HCT116 (cell line): ENCODE measurements around the gene CNR2.

Experiments used
- CEBPB ChIP-seq: IDR thresholded peaks from 2 replicates; pipeline ENCODE4 v1.6.1; 2012; ENCODE audit warnings: low read depth
- CTCF ChIP-seq, 3 experiments: fragments of 200-600 bp in 1 of 3; sonication (generic) in 1 of 3; IDR thresholded peaks in 2 of 3; conservative IDR thresholded peaks in 1 of 3; 2 replicates each; pipeline ENCODE4 v1.5.1; 2012 to 2017; ENCODE audit warnings: low read depth in 2 of 3, low read length in 2 of 3, antibody characterized with exemption in 1 of 3, borderline replicate concordance in 1 of 3, control low read depth in 1 of 3, mild to moderate bottlenecking in 1 of 3, mixed read lengths in 1 of 3, mixed run types in 1 of 3, moderate library complexity in 1 of 3; ENCODE audit not compliant: insufficient read depth in 1 of 3
- EZH2 ChIP-seq: fragments of 200-600 bp; sonication (generic); IDR thresholded peaks from 2 replicates; pipeline ENCODE4 v1.6.1; 2017; ENCODE audit warnings: antibody characterized with exemption, mixed run types
- EZH2phosphoT487 ChIP-seq: fragments of 200-600 bp; IDR thresholded peaks from 2 replicates; pipeline ENCODE4 v1.6.1; 2018; ENCODE audit warnings: antibody characterized with exemption, borderline replicate concordance
- POLR2A ChIP-seq: IDR thresholded peaks from 2 replicates; pipeline ENCODE4 v1.7.0; 2011; ENCODE audit warnings: borderline replicate concordance; ENCODE audit not compliant: insufficient read depth, insufficient read length; ENCODE audit errors: extremely low read depth
- RAD21 ChIP-seq: IDR thresholded peaks from 2 replicates; pipeline ENCODE4 v1.6.1; 2012; ENCODE audit warnings: low read depth, mild to moderate bottlenecking
- SIN3A ChIP-seq: IDR thresholded peaks from 2 replicates; pipeline ENCODE4 v1.6.1; 2012; ENCODE audit warnings: low read depth
- YY1 ChIP-seq: IDR thresholded peaks from 2 replicates; pipeline ENCODE4 v1.6.1; 2011; ENCODE audit warnings: low read length, low read depth, moderate library complexity, mild to moderate bottlenecking; ENCODE audit not compliant: insufficient replicate concordance; ENCODE audit errors: extremely low read depth
- ZFX ChIP-seq: fragments of 450-650 bp; IDR thresholded peaks from 2 replicates; pipeline ENCODE4 v1.6.1; 2017

GRCh38 chr1:23958810-23959460, 45.8 kb upstream of the CNR2 start:
- 0 out of 2 replicates have a peak, but pooled peaks have one; percentile 27 for TF ChIP-seq SIN3A
- TF ChIP-seq CTCF (IDR thresholded peaks at IDR 0.05 in 2 of 3, conservative IDR thresholded peaks at IDR 0.05 in 1 of 3; ENCODE audit: borderline replicate concordance in 1 of 3, insufficient read depth in 1 of 3, low read depth in 2 of 3, low read length in 2 of 3): peak in 2 of 3 experiments; percentile 17 to 28; a peak in 3 of 6 replicates
- no peak for TF ChIP-seq ZFX
- no peak for TF ChIP-seq POLR2A
- TF ChIP-seq RAD21: peak; percentile 26; the same call in 1 of the 2 replicates
- TF ChIP-seq YY1: peak; percentile 69
- TF ChIP-seq EZH2: no peak
- no peak for TF ChIP-seq CEBPB
- no peak for TF ChIP-seq EZH2phosphoT487
